Measurements from ENCODE around the gene DNAH17. TPM values are rescaled to one million over a fixed set of nuclear protein-coding genes. Genes with fewer than 3 reads are reported as not detected.

Gene DNAH17
- total and polyA plus RNA-seq, 2 of the 13 experiments (the other 11 are each of a cell fraction or from before 2014, with no cell fraction given), result 0.86 to 1.6 TPM

DNA sequence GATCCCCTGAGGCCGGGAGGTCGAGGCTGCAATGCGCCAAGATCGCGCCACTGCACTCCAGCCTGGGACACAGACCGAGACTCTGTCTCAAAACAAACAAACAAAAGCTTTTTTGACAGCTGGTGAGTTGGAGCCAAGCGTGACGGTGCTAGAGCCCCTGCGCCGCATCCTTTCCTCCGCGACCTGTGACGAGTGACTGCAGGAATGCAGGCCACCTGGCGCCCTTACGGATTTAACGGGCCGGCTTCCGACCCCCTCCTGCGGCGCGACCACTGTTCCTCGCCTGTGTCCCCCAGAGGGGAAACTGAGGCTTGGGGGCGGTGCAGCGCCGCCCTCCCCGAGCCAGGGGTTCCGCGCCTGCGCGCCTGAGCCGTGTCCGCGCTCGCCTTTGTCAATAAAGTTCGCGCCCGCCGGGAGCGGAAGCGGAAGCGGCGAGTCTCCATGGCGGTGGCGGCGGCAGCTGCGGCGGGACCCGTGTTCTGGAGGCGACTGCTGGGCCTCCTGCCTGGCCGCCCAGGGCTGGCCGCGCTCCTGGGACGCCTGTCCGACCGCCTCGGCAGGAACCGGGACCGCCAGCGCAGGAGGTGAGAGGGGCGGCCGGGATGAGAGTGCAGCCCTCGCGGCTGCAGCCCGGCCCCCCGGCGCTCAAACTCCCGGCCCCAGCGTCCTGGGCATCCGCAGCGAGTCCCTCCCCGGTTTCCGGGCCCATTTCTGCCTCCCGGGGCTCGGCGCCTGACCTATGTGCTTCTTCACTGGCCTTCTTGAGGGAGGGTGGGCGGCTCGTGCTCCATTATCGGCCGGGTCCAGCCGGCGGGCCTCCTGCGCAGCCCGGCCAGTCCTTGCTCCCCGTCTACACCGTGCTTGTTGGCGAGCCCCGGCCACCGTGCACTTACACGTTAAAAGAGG is 198.7 kb downstream of the DNAH17 start, which contains the start of gene PGS1 (continued):
- TF ChIP-seq ZNF737 (CRISPR knock-in tag; IDR thresholded peaks at IDR 0.05; ENCODE audit: borderline replicate concordance) (no peak), ZNF556 (CRISPR knock-in tag; IDR thresholded peaks at IDR 0.05; ENCODE audit: borderline replicate concordance) (peak; percentile 94), NCOR1 (IDR thresholded peaks at IDR 0.05; ENCODE audit: borderline replicate concordance, low read length) (peak; percentile 32; the same call in 1 of the 2 replicates), SIX4 (CRISPR knock-in tag; IDR thresholded peaks at IDR 0.05) (no peak), PAWR (CRISPR knock-in tag; IDR thresholded peaks at IDR 0.05; ENCODE audit: borderline replicate concordance) (0 out of 2 replicates have a peak, but pooled peaks have one; percentile 70), SNAPC2 (CRISPR knock-in tag; IDR thresholded peaks at IDR 0.05) (no peak), NFE2 (CRISPR knock-in tag; IDR thresholded peaks at IDR 0.05) (no peak), ZNF337 (CRISPR knock-in tag; IDR thresholded peaks at IDR 0.05; ENCODE audit: borderline replicate concordance, low read depth) (0 out of 2 replicates have a peak, but pooled peaks have one; percentile 63), ZBTB1 (CRISPR knock-in tag; IDR thresholded peaks at IDR 0.05; ENCODE audit: borderline replicate concordance) (no peak), SNAI1 (CRISPR knock-in tag; IDR thresholded peaks at IDR 0.05; ENCODE audit: borderline replicate concordance) (0 out of 2 replicates have a peak, but pooled peaks have one; percentile 67), ZNF567 (CRISPR knock-in tag; IDR thresholded peaks at IDR 0.05; ENCODE audit: borderline replicate concordance) (peak; percentile 93; the same call in 1 of the 2 replicates), RXRA (CRISPR knock-in tag; IDR thresholded peaks at IDR 0.05) (peak; percentile 44), ZNF570 (CRISPR knock-in tag; IDR thresholded peaks at IDR 0.05; ENCODE audit: borderline replicate concordance) (no peak), GTF2F1 (IDR thresholded peaks at IDR 0.05; ENCODE audit: low read length) (peak; percentile 61), ZNF260 (CRISPR knock-in tag; IDR thresholded peaks at IDR 0.05; ENCODE audit: borderline replicate concordance, low read depth) (no peak)
- TF ChIP-seq, protein P1, sequence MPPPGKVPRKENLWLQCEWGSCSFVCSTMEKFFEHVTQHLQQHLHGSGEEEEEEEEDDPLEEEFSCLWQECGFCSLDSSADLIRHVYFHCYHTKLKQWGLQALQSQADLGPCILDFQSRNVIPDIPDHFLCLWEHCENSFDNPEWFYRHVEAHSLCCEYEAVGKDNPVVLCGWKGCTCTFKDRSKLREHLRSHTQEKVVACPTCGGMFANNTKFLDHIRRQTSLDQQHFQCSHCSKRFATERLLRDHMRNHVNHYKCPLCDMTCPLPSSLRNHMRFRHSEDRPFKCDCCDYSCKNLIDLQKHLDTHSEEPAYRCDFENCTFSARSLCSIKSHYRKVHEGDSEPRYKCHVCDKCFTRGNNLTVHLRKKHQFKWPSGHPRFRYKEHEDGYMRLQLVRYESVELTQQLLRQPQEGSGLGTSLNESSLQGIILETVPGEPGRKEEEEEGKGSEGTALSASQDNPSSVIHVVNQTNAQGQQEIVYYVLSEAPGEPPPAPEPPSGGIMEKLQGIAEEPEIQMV (CRISPR knock-in tag; IDR thresholded peaks at IDR 0.05; ENCODE audit: low read depth), result no peak
- TF ChIP-seq, protein P2, sequence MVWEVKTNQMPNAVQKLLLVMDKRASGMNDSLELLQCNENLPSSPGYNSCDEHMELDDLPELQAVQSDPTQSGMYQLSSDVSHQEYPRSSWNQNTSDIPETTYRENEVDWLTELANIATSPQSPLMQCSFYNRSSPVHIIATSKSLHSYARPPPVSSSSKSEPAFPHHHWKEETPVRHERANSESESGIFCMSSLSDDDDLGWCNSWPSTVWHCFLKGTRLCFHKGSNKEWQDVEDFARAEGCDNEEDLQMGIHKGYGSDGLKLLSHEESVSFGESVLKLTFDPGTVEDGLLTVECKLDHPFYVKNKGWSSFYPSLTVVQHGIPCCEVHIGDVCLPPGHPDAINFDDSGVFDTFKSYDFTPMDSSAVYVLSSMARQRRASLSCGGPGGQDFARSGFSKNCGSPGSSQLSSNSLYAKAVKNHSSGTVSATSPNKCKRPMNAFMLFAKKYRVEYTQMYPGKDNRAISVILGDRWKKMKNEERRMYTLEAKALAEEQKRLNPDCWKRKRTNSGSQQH (CRISPR knock-in tag; IDR thresholded peaks at IDR 0.05; ENCODE audit: low read depth), result peak; percentile 97; the same call in 1 of the 2 replicates
- TF ChIP-seq, protein P3, sequence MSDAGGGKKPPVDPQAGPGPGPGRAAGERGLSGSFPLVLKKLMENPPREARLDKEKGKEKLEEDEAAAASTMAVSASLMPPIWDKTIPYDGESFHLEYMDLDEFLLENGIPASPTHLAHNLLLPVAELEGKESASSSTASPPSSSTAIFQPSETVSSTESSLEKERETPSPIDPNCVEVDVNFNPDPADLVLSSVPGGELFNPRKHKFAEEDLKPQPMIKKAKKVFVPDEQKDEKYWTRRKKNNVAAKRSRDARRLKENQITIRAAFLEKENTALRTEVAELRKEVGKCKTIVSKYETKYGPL (CRISPR knock-in tag; IDR thresholded peaks at IDR 0.05), result no peak

Measured in HepG2 (cell line).